ENCODE measurements around the gene MAPRE3.

DNA sequence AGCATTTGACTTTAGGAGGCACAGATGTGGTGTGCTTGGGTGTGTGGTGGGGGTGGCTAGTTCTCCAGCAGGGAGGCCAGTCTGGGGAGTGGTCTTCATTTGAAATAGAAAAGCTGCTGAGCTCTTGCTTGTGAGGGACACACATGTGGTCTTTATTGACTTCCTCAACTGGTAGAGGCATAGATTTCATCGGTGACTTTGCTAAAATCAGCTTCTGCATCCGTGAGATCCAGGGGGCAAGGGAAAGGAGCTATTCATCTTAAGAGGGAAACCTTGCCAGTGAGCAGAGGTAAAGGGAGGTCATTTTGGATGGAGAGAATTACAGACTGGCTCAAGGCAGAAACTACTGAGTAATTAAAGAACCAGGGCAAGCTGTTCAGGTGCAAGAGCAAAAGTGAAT, 4.7 kb downstream of the MAPRE3 start:
- TF ChIP-seq, protein P1, sequence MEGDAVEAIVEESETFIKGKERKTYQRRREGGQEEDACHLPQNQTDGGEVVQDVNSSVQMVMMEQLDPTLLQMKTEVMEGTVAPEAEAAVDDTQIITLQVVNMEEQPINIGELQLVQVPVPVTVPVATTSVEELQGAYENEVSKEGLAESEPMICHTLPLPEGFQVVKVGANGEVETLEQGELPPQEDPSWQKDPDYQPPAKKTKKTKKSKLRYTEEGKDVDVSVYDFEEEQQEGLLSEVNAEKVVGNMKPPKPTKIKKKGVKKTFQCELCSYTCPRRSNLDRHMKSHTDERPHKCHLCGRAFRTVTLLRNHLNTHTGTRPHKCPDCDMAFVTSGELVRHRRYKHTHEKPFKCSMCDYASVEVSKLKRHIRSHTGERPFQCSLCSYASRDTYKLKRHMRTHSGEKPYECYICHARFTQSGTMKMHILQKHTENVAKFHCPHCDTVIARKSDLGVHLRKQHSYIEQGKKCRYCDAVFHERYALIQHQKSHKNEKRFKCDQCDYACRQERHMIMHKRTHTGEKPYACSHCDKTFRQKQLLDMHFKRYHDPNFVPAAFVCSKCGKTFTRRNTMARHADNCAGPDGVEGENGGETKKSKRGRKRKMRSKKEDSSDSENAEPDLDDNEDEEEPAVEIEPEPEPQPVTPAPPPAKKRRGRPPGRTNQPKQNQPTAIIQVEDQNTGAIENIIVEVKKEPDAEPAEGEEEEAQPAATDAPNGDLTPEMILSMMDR (IDR thresholded peaks at IDR 0.05): no peak
- TF ChIP-seq POLR2AphosphoS5 (IDR thresholded peaks at IDR 0.05; ENCODE audit: low read depth, low read length): no peak
- TF ChIP-seq TCF7L2 (IDR thresholded peaks at IDR 0.05; ENCODE audit: low read depth, low read length): no peak
